Activated naive CD4-positive, alpha-beta T cell treated with anti-CD3 and anti-CD28 coated beads, Interleukin-2, amount 50 U/mL, for 16 hours (primary cell): ENCODE measurements around the gene LPGAT1.

Experiments used
- DNase-seq: peaks from one replicate; pipeline ENCODE4 v3.0.0-alpha.2; 2020

The LPGAT1 gene

DNA sequence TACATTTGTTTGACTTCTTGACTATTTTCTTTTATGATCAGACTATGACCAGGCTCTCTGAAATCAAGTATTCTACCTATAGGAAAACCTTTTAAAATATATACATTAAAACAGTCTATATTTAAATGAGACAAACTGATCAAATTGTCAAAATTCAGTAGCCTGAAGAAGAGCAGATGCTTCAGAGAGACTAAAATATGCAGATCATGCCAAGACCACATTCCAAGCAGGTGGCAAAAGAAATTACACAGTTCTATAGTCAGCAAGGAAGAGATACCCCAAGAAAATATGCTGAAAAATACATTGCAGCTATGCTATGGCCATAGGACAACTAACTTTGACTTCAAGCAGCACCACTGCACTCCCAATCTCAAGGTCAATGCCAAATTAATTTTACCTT lies 3.5 kb downstream of the LPGAT1 start:
- DNase-seq = no peak

DNA sequence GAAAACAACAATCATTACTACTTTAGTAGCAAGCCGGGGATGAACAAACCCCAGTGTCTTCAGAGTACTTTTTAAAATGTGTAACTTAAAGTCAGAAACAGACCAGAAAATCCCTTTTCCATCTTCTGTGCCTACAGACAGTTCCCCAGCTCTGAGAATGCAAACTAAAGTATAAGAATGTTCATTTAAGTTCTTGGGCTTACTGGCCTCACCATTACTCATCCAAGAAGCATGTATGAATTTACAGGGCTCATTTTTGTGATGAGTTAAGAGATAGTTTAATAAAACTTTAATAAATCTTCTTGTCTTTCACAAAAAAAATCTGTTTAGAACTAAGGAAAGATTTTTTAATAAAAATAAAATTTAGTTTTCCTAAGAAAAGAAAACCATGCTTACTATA lies 4.6 kb downstream of the LPGAT1 start:
- DNase-seq = no peak

GRCh38 chr1:211822677-211823407 lies 7.7 kb downstream of the LPGAT1 start:
- no peak for DNase-seq

- no peak for DNase-seq
Observed at GRCh38 chr1:211816586-211816985, 14.0 kb downstream of the LPGAT1 start.

GRCh38 chr1:211814313-211814712 lies 16.2 kb downstream of the LPGAT1 start:
- no peak for DNase-seq

DNA sequence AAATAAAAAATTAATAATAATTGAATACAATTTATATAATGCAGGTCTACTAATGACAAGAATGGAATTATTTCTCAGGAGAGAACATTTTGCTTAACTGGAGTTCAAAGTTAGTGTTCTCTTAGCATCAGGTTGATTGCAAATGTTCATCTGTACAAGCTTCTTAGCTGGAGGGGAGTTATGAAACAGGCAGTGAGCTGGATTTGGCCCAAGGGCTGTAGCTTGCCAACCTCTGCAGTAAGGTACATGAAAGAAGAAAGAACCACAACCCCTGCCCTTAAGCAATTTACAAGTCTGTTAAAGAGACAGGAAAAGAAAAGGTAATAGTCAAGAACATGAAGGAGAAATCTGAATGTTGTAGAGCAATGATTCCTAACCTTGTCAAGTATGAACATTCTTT lies 17.0 kb downstream of the LPGAT1 start:
- no peak for DNase-seq

DNA sequence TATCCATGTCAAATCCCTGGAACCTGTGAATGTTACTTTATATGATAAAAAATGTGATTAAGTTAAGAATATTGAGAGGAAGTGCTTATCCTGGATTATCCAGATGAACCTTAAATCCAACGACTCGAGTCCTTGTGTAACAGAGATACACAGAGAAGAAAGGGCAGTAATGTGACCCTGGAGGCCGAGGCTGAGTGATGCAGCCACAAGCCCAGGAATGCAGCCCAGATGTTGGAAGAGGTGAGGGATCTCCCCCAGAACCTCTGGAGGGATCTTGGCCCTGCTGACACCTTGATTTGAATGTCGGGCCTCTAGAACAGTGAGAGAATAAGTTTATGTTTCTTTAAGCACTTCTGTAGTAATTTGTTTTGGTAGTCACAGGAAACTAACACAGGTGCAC lies 18.0 kb downstream of the LPGAT1 start:
- DNase-seq = no peak

DNA sequence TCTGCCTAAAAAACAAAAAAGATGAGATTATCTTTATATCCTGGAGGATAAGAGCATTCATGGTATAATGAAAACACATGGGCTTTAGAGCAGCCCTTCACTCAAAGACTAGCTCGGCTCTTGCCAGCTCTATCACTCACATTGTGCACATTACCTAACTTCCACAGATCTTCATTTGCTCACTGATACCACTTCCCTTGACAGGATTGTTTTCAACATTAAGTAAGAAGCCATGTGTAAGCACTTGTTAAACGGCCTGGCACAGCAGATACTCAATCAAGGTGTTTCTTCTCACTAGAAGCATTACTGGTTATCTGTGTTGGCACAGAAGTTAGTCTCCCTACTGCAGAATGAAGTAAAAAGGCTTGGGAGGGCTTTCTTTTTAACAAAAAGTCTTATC lies 18.7 kb downstream of the LPGAT1 start:
- DNase-seq = no peak

- no peak for DNase-seq
Observed at GRCh38 chr1:211811126-211811525, 19.4 kb downstream of the LPGAT1 start.

DNA sequence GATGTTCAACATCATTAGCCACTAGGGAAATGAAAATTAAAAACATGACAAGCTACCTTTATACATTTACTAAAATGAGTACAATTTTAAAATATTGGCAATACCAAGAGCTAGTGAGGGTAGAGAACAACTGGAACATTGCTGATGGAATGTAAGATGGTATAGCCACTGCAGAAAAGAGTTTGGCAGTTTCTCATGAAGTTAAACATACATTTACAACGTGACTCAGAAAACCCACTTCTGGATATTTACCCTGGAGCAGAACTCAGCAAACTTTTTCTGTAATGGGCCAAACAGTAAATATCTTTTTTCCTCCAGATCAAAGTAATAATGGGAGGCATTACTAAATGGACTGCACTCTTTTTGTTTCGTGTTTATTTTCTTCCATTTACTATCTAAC lies 22.1 kb downstream of the LPGAT1 start:
- no peak for DNase-seq

DNA sequence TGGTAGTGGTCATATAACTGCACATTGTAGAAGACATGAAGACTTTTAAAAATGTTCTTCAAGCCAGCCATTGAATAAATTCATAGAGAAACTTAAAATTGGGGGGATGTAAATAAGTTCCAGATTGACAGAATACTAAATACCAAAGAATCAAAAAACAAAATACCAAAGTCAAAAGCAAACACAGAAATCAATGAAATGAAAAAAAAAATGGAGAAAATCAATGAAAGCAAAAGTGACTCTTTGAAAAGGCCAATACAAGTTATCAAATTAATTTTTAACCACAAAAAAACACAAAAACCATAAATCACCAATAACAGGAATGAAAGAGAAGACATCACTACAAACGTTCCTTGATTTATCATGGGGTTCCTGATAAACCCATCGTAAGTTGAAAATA lies 25.6 kb downstream of the LPGAT1 start:
- no peak for DNase-seq

- no peak for DNase-seq
Observed at GRCh38 chr1:211800925-211801607, 29.5 kb downstream of the LPGAT1 start.

DNA sequence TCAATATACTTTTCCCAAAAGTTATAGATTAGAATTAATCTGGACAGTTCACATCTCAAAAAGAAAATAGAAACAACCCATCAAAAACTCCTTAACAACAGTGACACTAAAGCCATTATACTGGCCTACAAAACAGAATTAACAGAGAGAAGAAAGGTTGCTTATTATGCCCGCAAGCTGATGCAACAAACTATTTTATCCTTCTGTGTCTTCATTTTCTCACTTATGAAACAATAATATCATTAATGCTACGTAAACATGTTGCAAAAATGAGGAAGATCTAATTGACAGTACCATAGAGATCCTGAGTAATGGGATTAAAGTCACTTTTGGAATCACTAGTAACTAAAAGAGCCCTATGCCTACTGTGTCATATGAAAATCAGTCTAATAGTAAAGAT lies 32.6 kb downstream of the LPGAT1 start:
- no peak for DNase-seq

- DNase-seq = no peak
Observed at GRCh38 chr1:211791979-211792378, 38.6 kb downstream of the LPGAT1 start.

- no peak for DNase-seq
Observed at GRCh38 chr1:211789641-211790464, 40.7 kb downstream of the LPGAT1 start.

DNA sequence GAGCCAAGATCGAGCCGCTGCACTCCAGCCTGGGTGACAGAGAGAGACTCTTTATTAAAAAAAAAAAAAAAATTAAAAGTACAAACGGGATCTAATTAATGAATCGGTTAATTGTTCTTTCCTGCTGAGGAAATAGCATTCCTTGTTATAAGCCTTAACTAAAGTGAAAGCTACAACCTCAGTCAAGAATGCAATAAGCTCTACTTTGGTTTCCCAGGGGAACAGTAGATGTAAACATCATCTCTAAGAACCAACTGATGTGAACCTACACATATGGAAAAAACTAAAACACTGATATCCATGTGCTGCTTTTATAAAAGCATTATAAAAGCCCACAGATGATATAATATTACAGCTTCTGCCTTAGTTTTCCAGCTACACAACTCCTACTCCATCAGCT lies 41.9 kb downstream of the LPGAT1 start:
- DNase-seq = no peak

GRCh38 chr1:211783897-211784296 lies 46.7 kb downstream of the LPGAT1 start:
- DNase-seq = no peak

GRCh38 chr1:211783266-211783665 lies 47.3 kb downstream of the LPGAT1 start:
- no peak for DNase-seq

- DNase-seq = no peak
Observed at GRCh38 chr1:211781260-211781659, 49.3 kb downstream of the LPGAT1 start.

- no peak for DNase-seq
Observed at GRCh38 chr1:211775170-211775569, 55.4 kb downstream of the LPGAT1 start.

DNA sequence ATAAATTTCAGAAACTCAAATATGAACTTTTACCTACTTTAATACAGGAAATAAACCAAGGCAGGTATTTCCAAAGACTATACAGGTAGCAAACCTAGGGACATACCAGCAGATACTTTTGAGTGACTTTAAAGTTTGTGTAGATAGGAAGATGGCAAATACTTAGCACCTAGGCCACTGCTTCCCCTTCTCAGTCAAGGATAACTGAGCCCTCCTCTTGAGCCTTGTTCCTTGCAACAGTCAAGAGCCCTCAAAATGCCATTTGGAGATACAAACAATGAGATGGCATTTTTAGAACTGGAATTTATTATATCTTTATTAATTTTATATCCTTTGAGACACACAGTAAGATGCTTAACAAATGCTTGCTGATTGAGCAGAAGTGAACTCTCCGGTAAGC lies 65.9 kb downstream of the LPGAT1 start:
- no peak for DNase-seq

GRCh38 chr1:211762206-211762605 lies 68.4 kb downstream of the LPGAT1 start:
- DNase-seq = no peak

- no peak for DNase-seq
Observed at GRCh38 chr1:211761400-211761799, 69.2 kb downstream of the LPGAT1 start.

DNA sequence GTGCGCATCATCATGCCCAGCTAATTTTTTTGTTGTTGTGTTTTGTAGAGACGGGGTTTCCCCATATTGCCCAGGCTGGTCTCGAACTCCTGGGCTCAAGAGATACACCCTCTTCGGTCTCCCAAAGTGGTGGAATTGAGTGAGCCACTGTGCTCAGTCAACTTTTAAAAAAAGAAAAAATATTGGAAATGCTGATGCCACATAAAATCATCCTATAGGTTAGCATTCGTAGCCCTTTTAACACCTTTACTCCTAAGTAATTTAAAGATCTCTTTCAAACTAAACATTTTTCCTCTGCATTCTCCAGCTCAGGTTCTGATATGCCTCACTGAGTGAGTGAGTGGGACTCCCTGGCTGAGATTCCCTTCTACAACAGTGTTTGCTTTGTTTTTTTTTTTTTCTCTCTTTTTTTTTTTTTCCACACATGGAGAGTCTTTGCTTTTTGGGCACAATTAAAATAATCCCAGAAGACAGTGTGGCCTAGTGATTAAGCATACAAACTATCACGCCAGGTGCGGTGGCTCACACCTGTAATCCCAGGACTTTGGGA lies 74.0 kb downstream of the LPGAT1 start:
- no peak for DNase-seq
